GM18517 (cell line): ENCODE data around the gene AATF.
A peak's percentile ranks its signal among the peaks of the same experiment; 100 is the strongest.

Source experiments
- ATAC-seq: cut with Tn5 transposase; IDR thresholded peaks from one replicate; pipeline ENCODE4 v1.9.1; 2021; ENCODE audit warnings: mild to moderate bottlenecking, moderate library complexity; ENCODE audit not compliant: unreplicated experiment

Gene AATF

GRCh38 chr17:36948717-36949460, at the start of gene AATF:
Gene AATF, plus strand, starts transcription at chr17:36948954. Its CDS starts 172 bp downstream, at chr17:36949126.
- ATAC-seq, result peak; percentile 75

- no peak for ATAC-seq
Observed at GRCh38 chr17:36899250-36900159, 49.2 kb upstream of the AATF start.

GRCh38 chr17:36900160-36900512, 48.6 kb upstream of the AATF start:
- no peak for ATAC-seq

GRCh38 chr17:36901506-36901905, 47.2 kb upstream of the AATF start:
- ATAC-seq, result no peak

- ATAC-seq, result no peak
Observed at GRCh38 chr17:36907407-36907806, 41.3 kb upstream of the AATF start.

- no peak for ATAC-seq
Observed at GRCh38 chr17:36910513-36910912, 38.2 kb upstream of the AATF start.

- ATAC-seq, result no peak
Observed at GRCh38 chr17:36911001-36911400, 37.8 kb upstream of the AATF start.

GRCh38 chr17:36913132-36913531, 35.6 kb upstream of the AATF start:
- ATAC-seq, result no peak

- ATAC-seq, result no peak
Observed at GRCh38 chr17:36918211-36918691, 30.5 kb upstream of the AATF start.

- ATAC-seq, result no peak
Observed at GRCh38 chr17:36919407-36919968, 29.3 kb upstream of the AATF start.

- no peak for ATAC-seq
Observed at GRCh38 chr17:36920032-36921005, 28.4 kb upstream of the AATF start.

- ATAC-seq, result no peak
Observed at GRCh38 chr17:36921095-36921851, 27.5 kb upstream of the AATF start.

- ATAC-seq, result no peak
Observed at GRCh38 chr17:36922175-36922574, 26.6 kb upstream of the AATF start.

- ATAC-seq, result no peak
Observed at GRCh38 chr17:36923814-36924221, 24.9 kb upstream of the AATF start.

- ATAC-seq, result no peak
Observed at GRCh38 chr17:36926226-36926625, 22.5 kb upstream of the AATF start.

- no peak for ATAC-seq
Observed at GRCh38 chr17:36926701-36927100, 22.1 kb upstream of the AATF start.

- no peak for ATAC-seq
Observed at GRCh38 chr17:36928471-36929345, 20.0 kb upstream of the AATF start.

GRCh38 chr17:36929851-36930582, 18.7 kb upstream of the AATF start:
- no peak for ATAC-seq
